ENCODE measurements around the gene RPS6KA1.
A peak's percentile ranks its signal among the peaks of the same experiment; 100 is the strongest.

- TF ChIP-seq CTCF (IDR thresholded peaks at IDR 0.05; ENCODE audit: low read length) (peak; percentile 42; the same call in 1 of the 2 replicates), EZH2 (IDR thresholded peaks at IDR 0.05; ENCODE audit: borderline replicate concordance, low read length) (no peak)
Measured at GRCh38 chr1:26530895-26531598, 1.5 kb downstream of the RPS6KA1 start.

Data from OCI-LY1 (cell line).